Stimulated activated CD4-positive, alpha-beta T cell treated with anti-CD3 and anti-CD28 coated beads, Interleukin-12 subunit alpha, Interleukin-12 subunit beta, amount 100 ng/mL, for 4 hours (primary cell): ENCODE data around the gene SLC35F1.
"Not testable (repeated sequence)": the region's sequence is repeated elsewhere in the genome, so short reads cannot be mapped to it uniquely, and the experiment has no call there.

ENCODE experiments used
- DNase-seq: peaks from one replicate; pipeline ENCODE4 v3.0.0-alpha.2; 2020

The SLC35F1 gene

DNA sequence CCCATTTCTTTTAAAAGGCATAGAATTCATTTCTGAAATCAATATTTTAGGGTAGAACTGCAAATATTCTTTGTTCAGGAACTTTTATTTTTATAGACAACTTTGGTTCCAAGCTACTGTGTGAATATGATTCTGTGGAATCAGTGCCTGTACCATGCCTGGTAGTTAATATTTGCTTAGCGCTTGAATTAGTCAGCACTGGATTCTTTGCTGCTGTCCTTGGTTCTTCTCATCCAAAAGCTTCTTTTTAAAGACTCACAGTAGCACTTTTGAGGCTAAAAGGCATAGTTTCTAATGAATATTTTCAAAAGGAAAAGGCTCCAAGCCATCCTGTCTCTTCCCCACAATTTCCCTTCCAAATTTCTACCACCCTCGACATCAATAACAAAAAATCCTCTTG lies 109.5 kb downstream of the SLC35F1 start:
- DNase-seq: no peak

DNA sequence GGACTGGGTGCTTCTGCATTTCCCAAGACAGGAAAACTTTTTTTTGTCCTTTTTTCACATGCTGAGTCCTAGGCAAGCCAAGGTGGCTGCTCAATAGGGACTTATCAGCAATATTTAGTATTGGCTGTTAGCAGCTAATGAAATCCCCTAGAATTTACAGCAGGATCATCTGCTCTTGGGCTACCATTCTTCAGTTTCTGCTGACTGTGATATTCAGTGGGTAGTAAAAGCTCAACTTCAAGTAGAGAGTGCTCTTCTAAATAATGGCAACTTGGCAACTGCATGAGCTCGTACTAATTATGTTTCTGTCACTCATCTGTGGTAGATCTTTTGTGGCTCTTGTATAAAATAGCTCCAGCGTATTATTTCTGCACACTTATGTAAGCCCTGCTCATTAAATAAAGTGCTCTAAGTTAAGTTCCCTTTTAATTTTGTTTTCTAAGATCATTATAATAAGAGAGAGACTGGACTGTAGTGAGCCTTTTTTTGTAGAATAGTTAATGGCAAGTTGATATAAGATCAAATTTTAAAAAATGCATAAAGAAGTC lies 110.3 kb downstream of the SLC35F1 start:
- DNase-seq: no peak

DNA sequence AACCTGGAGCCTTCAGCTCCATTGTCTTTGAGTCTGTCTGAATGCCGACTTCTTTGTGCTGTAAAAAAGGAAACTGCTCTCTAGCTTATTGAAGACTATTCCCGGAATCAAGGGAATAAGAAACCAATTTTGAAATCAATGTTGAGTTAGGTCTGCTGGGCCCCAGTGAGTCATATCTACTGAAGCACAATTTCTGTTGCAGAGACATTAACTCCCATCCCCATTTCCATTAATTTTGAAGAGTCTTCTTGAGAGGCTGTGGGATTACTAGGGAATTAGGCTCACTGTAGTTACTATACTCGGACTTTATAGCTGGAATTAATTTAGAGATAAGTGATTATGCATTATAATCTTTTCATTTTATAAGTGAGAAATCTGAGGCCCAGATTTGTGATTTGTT lies 116.7 kb downstream of the SLC35F1 start:
- no peak for DNase-seq

DNA sequence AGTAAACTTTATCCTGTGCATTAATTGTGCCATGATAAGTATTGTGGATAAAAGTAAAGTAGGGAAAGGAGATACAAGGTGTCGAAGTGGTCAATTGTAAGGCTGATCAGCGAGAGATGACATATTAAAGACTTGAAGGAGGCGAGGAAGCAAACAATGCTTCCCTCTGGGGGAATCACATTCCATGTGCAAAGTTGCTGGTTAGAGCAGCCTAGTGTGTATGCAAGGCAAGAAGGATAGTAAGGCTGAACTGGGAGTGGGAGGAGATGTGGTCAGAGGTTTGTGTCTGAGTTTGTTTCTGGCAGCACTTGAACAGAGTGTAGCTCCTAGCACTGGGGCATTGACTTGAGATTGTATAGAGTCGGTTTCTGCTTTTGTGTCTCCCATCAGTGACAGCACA lies 122.9 kb downstream of the SLC35F1 start:
- DNase-seq: no peak

DNA sequence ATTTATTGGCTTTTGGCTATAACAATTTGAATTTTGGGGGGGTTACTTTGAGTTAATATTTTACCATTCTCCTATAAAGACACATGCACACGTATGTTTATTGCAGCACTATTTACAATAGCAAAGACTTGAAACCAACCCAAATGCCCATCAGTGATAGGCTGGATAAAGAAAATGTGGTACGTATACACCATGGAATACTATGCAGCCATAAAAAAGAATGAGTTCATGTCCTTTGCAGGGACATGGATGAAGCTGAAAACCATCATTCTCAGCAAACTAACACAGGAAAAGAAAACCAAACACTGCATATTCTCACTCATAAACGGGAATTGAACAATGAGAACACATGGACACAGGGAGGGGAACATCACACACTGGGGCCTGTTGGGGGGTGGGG lies 130.4 kb downstream of the SLC35F1 start:
- DNase-seq: not testable (repeated sequence)

DNA sequence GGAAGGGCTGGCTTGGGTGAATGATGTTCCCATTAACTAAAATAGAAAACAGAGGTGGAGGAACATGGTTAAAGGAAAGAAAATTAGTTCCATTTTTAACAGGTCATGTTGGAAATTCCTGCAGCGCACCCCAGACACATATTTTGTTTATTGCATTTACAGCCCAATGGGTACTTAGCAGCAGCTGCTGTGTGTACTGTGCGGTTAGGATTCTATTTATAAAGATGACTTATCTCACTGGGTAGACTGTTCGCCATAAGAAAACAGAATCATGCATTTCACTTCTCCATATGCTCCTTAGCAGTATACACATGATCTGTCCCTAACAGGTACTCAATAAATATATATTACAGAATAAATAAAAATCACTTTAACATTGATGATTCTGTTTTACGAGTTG lies 135.8 kb downstream of the SLC35F1 start:
- DNase-seq: no peak

DNA sequence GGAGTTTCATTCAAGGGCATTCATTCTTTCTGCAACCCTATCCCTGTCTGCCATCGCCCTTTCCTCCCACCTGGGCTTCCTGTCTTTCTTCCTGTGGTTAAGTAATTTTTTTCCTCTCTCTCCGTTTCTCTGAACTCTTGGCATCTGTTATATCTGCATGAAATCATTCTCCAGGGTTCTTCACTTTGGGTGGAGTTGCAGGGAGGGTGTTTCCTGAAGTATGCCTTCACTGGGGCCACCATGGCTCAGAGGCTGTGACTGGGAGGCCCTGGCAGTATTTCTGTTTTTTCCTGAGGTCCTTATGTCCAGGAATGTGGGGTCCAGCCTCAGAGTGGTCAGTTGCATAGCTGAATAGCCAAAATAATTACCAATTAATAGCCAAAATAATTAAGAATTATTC lies 137.2 kb downstream of the SLC35F1 start:
- DNase-seq: no peak

DNA sequence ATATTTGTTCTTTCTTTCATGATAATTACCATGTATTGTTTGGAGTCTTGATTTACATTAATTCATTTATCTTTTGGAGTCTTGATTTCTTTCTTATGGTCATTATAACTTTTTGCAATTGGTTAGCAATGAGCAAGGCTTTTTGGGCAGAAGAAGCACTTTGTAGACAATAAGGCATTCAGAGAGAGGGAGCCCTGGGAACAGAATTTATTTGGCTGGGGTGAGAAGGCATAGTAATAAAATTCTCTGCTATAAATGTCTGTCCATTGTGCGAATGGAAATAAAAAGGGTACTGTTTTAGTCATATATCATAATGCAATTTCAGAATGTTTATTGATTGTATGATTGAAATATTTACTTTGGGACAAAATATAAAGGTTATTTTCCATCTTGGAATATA lies 147.0 kb downstream of the SLC35F1 start:
- DNase-seq: no peak

DNA sequence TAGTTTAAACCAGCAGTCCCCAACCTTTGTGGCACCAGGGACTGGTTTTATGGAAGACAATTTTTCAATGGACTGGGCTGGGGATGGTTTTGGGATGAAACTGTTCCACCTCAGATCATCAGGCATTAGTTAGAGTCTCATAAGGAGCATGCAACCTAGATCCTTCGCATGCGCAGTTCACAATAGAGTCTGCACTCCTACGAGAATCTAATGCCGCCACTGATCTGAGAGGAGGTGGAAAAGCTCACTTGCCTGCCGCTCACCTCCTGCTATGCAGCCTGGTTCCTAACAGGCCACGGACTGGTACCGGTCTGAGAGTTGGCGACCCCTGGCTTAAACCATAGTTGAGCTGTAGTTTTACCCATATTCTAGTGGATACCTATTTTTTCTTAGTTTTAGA lies 154.6 kb downstream of the SLC35F1 start:
- DNase-seq: no peak

DNA sequence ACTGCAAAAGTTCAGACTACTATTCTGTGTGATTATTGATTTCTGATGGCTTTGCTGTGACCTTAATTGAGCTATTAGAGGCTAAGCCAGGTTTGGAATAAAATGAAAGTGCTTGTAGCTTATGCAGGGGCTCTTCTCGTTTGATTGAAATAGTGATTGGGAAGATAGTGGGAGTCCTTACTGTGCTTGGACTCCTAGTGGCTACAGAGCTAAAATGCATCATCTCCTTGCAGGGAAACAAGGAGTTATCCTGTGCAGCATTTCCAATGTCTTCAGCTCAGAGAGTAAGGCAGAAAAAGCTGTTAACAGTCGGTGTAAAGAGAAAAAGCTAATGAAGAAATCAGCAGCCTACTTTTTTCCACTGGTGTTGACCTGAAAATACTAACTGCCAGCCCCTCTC lies 173.5 kb downstream of the SLC35F1 start:
- no peak for DNase-seq

DNA sequence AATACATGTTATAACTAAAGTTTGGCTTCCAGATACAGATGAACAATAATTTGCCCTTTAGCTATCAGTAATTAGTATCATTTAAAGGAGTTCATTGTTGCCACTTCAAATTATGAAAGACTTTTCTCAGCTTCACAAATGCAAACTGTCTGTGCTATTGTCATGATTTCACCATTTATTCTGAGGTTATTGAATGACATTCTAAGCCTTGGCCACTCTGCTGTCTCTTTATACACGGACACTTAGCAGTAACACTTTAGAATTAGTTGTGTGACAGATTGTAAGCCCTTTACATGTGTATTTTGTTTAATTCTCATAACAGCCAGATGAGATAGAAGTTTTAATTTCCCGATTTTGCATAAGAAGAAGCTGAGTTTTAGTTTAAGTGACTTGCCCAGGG lies 176.6 kb downstream of the SLC35F1 start:
- no peak for DNase-seq

DNA sequence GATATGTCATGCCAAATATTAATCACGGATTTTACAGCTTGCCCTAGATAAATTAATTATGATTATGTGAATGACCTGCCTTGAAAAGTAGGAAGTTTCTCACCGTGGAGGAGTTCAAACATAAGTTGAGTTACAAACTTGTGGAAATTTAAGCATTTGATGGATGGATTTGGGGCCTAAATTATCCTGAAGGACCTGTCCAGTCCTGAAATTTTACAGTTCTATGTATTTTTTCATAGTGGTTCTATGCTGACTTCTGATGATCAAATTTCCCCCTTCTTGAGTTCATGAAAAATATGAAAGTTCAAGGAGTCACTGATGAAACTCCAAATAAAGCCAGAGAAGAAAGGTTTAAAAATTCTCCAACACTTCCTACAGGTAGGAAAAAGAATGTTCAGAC lies 178.6 kb downstream of the SLC35F1 start:
- no peak for DNase-seq

DNA sequence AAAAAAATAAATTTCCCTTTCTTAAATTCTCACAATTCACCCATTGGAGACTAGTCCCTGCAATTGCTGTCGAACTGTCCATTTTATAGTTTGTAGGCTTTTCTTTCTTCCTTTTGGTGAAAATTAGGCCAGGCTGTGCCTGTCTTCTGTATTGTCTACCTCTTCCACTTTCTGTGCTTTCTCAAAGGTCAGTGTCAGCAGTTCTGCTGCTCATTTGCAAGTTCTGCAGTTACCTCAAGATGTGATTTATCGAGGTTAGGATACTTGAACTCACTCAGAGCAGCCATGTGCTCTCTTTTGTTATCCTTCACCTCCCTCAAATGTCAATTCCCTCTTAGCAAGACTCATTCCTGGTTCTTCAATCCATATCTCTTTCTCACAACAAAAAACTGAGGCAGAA lies 179.1 kb downstream of the SLC35F1 start:
- no peak for DNase-seq

DNA sequence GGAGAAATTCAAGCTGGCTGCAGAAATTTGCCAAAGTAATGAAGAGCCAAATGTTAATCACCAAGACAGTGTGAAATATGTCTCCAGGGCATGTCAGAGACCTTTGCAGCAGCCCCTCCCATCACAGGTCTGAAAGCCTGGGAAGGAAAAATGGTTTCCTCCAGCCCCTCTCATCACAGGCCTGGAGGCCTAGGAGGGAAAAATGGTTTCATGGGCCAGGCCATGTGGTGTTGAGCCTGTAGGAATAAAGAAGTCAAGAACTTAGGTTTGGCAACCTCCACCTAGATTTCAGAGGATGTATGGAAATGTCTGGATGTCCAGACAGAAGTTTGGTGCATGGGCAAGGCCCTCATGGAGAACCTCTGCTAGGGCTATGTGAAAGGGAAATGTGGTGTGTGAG lies 185.0 kb downstream of the SLC35F1 start:
- DNase-seq: no peak

DNA sequence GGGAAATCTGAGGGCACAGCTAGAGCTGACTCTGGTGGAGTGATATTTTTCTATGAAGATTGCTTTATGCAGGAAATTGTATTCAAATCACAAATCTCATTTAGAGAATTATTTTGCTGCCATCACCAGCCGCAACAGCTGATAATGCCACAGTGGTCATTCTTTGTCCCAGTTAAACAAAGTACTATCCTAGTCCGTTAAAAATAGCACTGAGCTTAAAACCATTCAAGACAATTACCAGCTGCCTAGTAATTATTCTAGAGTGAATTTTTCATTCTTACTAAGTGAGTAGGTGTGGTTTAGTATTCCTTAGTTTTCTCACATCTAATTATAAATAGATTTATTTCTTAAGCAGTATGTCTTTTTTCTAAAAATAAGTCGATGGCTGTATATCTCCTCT lies 190.5 kb downstream of the SLC35F1 start:
- DNase-seq: no peak

DNA sequence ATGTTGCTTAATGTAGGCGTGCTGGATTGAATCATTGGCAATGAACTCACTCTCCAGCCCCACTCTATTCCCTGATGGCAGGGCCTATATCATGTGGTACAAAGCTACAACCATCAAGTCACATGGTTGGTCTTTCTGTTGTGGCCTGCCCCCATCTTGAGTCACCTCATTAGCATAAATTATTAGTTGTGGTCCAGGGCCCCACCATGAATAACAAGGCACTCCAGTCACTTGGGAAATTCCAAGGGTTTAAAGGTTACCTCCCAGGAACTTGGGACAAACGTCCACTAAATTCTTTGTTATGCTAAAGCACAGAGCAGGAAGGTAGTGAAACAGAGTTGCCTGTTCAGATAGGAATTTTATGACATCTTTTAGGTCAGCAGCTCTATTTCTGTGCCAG lies 193.7 kb downstream of the SLC35F1 start:
- no peak for DNase-seq

DNA sequence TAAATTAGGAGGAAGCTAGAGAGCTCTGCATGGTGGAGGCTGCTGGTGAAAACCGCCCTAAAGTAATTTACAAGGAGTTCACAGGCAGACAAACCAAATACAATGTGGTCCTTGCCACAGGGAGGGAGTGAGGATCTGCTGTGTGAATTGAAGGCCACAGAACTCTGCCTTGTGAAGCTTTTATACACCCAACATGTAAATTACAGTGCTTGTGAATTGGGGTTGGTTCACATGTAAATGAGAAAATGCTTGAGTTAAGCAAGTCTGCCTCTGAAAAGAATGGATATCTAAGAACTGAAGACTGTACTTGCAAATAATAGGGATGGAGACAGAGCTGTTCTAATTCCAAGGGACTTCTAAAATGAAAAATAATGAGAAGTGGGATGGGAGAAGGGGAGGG lies 194.2 kb downstream of the SLC35F1 start:
- DNase-seq: no peak

DNA sequence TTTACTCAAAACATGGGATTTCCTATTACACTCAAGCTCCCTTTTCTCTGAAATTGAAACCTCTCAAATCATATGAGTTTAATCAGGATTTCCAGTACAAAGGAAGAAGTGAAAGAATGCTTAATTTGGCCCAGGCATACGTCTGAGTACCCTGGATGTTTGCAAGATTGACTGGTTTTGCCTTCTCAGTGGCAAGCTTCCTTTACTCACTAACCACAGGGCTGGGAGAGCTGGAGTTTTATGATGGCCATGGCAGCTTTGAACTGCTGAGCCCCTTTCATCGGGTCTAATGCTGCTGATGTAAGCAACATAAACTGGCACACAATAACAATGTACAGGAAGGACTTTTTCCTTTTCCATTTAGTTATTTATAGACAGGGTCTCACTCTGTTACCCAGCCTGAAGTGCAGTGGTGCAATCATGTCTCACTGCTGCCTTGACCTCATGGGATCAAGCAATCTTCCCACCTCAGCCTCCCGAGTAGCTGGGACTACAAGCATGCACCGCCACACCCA lies 194.8 kb downstream of the SLC35F1 start:
- no peak for DNase-seq

DNA sequence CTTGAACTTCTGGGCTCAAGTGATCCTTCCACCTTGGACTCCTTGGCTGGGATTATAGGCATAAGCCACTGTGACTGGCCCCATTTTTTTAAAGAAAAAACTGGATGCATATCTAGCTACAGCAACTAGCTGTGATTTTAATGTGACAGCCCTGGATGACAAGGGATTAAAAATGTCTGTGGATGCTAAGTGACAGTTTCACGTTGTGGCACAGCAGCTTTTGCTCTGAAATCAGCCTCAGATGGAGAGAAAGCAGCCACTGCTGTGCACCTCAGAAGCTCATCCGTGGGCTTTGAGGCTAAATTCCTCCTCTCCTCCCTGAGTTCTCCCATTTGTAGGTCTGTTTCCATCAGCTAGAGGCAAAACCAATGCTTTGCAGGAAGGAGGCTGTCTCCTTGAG lies 195.3 kb downstream of the SLC35F1 start:
- no peak for DNase-seq

DNA sequence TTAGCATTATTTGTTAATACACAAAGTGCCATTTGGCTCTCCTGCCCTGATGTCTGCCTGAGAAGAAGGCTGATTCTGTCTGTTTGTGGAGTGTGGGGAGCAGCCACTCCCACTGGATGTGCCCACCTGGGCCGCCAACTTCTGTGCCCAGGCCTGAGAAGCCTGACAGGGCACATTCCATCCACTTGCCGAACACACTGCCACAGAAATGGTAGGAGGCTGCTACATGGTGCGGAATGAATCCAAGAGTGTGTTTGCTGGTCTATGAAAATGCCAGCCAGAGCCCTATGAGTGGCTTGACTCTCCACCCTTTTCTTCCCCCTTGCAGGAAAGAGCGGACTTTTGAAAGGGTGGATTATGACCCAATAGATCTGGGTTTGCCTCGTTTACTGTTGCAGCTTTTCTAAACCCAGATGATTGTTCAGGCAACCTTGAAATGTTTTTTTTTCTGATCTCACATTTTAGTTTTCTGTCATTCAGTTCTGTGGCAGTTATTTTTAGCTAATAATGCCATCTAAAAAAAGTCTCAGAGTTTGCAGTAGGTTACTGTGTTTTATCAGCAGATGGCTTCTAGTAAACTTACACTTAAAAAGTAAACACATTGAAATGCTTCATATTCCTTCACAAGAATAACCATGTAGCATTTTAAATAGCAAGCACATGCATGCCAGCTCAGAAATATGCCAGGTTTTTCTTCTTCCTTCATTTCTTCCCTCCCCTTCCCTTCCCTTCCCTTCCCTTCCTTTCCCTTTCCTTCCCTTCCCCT lies 196.5 kb downstream of the SLC35F1 start:
- no peak for DNase-seq

DNA sequence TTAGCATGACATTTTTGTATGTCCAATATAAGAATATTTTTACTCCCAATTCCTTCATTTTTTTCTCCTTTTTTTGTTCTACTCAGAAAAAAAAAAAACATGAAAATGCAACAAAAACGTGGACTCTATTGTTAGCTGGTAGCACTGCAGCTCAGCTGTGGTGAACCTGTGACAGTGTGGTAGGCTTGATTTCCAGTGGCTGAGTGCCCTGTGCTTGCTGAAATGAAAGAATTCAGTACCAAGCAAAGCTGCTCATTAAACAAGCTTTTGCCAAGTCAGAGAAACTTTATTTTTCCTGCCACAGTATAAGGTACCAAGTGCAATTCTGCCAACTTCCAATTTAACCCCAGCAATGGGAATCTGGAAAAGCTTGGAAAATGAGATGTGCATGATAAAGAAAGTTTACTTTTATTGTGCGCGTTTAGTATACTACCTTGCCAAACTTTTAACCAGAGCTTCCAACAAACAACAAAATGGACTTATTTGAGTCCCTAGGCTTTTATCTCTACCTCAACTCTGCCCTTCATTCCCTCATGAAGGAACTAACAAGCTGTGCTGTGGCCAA lies 215.2 kb downstream of the SLC35F1 start:
- DNase-seq: no peak

DNA sequence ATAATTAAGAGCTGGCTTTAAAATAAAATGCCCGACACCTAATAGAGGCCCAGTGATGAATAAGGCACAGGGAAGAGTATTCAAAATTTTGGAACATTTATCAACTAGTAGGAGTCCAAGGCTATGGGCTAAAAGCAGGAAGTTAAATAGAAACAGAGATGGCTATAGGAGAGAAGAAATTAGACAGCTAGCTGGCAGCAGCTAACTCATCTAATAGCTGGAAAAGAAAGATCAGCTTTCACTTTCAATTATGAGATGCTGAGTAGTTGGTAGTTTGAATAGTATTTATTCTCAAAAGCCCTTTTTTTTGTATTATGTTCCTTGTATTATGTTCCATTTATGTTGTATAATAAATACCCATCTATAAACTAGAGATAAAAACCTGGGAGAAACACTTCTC lies 215.7 kb downstream of the SLC35F1 start:
- no peak for DNase-seq

DNA sequence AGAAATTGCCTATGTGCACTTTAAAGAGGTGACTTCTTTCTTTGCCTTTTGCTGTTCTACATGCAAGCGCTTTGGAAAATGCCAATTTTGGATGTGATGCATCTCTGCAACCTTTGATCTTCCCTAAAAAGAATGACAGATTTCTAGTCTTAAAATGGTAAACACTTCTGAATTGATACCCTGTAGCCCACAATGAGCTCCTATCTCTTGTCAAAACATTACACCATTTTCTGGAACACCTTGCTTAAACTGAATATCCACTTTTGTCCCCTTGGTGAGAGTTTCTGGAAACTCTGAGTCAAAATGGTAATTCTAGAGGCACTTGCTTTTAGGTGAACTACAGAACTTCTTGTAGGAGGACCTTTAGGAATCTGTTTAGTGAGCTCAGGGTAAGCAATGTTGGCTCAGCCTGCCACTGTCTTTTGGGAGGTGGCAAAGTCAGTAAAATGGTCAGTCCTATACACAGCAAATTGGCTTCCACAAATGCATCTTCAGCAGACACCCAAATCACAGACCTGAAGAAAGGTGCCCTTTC lies 216.5 kb downstream of the SLC35F1 start:
- no peak for DNase-seq

DNA sequence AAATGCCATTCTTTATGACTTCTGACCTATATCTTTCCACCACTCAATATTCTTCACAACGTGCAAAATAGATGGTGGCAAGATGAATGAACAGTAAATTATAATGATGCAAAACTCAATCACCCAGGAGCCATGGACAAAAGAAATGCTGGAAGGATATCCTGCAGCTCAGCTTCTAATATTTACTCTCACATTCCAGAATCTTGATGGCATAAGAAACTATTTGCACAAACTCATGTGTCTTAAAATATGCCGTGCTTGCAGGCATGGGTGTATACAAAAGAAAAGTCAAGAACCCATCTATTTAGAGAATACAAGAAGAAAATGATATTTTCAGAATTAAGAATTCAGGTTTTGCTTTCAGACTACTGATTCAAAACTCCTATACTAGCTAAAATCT lies 217.8 kb downstream of the SLC35F1 start:
- DNase-seq: no peak
